HG03442 (cell line): Measurements from ENCODE around the gene KIDINS220.

Experiments
- ATAC-seq: cut with Tn5 transposase; IDR thresholded peaks from one replicate; pipeline ENCODE4 v1.9.1; 2021; ENCODE audit warnings: mild to moderate bottlenecking, moderate library complexity; ENCODE audit not compliant: unreplicated experiment

The KIDINS220 gene

GRCh38 chr2:8836971-8837794 lies at the start of gene KIDINS220:
KIDINS220 (minus strand) TSS chr2:8837613; CDS start chr2:8827093, 10,520 bp downstream.
- ATAC-seq = peak; percentile 84

GRCh38 chr2:8886876-8887275 lies 49.5 kb upstream of the KIDINS220 start:
- no peak for ATAC-seq

DNA sequence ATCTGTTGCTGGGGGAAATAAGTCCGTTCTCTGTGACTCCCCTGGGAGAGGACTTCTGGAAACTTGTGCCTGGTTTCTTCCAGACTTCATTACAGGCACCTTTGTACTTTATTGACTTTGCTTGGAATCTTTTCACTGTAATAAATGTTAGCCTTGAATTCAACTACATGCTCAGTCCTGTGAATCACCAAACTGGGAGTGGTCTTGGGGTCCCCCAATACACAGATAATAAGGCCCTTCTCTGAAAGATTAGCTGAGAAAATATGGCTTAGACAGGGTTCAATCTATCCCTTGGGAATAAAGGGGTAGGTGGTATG lies 48.7 kb upstream of the KIDINS220 start:
- no peak for ATAC-seq

- no peak for ATAC-seq
Measured at GRCh38 chr2:8885449-8886201, 48.2 kb upstream of the KIDINS220 start.

- no peak for ATAC-seq
Measured at GRCh38 chr2:8884812-8885211, 47.4 kb upstream of the KIDINS220 start.

DNA sequence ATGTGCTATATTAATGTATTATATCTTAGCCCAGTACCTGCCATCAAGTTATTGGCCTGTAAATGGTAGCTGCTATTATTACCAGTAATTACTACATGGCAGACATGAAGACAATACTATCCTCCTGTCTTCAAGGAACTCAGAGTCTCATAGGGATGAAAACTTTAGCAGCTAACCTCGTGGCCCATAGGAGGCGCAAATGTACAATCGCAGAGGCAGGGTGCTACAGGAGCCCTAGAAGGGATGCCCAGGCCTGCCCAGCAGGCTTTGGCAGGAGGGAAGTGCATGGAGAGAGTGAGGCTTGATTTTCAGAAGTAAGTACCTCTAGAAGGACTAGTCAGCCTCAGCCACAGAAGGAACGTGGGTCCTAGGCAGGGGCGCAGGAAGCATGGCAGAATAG lies 44.7 kb upstream of the KIDINS220 start:
- ATAC-seq = no peak

- no peak for ATAC-seq
Measured at GRCh38 chr2:8877894-8878293, 40.5 kb upstream of the KIDINS220 start.

- no peak for ATAC-seq
Measured at GRCh38 chr2:8877332-8877731, 39.9 kb upstream of the KIDINS220 start.

DNA sequence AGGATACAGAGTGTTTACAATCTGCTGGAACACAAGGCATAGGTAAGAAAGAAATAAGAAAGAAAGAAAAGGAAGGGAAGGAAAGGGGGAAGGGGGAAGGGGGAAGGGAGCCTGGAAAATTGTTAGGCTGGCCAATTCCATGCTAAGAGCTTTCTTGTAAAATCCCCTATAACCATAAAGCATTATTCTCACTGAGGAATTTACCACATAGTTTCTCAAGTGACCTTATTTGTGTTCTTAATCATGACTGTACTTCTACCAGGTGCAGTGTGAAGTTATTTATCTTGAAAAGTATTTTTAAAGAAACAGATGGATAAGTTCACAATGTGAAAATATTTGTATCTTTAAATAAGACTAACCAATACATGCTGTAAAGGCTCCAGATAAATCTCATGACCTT lies 39.2 kb upstream of the KIDINS220 start:
- no peak for ATAC-seq

DNA sequence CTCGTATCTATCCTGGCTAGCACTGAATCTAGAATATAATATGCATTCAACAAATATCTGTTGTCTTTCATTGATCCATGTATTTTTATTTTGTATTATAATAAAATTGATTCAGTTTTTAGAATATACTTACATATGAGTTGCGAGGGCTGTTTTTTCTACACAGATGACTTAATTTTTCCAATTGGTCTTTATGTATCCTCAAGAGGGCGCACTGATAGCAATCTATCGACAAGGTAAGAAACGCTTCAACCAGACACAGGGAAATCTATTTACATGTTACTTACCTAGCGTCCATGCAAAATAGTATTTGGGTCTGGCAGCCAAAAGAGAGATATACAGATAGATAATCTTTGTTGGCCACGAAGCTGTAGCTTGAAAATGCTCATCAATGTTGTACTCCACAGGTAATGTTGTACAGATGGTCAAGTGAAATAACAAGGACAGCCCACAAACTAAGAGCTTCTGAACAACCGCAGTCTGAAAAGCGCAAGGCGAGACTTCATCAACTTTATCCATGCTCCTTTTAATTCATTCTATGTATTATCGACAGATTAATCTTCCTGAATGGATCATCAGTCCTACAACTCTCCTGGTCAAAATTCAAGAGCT lies 35.5 kb upstream of the KIDINS220 start:
- no peak for ATAC-seq

DNA sequence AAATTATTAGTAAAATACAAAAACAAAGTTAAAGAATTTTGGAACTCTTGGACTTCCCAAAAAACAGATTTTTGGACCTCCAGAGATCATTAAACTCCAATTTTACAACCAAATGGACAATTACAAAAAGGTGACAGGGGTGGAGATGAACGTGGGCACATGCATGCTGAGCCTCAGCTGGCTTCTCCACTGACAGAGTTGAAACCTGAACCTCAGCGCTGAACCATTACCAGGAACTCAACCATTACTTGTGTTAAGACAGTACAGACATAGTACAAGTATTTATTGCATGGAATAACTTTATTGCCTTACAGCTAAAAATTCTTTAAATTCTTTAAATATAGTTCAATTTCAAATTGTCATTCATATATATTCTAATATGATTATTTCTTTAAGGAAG lies 33.0 kb upstream of the KIDINS220 start:
- ATAC-seq = no peak

DNA sequence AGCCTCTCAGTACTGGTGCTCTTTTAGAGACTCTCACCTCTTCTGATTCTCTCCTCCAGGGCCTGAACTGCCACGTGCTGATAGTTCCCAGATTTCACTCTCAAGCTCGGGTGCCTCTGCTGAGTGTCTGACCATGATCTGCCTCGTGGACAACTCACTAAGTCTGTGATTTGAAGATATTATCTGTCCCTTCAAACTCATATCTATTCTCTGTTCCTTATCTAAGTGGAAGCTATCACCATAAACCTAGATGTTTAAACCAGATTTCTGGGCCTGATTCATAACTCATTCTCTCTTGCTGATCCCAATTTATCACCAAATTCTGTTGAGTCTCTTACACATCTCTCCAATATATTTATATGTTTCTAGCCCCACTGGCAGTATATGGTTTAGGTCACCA lies 29.9 kb upstream of the KIDINS220 start:
- no peak for ATAC-seq

DNA sequence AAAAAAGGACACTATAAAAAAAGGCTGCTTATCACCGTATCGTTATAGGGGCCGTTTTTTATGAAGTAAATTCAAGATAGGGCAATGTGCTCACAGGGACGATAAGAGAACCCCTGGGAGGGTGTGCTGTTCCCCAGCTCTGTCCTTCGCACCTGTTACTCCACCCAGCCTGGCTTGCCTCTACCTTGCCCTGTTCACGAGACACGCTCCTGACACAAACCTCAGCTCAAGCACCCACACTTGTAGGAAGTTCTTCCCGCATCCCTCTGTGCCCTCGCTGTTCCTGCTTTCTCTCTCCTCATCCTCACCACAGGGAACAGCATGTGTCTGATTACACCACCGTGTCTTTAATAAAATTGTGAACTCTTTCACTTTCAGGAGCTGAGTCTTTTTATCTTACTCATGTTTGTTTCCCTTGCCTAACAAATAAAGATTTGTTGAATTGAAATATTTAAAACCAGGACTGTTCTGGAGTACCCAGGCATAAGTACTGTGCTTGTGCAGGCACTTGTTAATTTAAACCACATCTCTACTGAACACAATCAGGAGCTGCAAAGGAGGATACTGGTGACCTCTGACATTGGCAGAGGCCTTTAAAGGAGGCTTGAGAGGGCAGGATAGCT lies 26.0 kb upstream of the KIDINS220 start:
- ATAC-seq = no peak

DNA sequence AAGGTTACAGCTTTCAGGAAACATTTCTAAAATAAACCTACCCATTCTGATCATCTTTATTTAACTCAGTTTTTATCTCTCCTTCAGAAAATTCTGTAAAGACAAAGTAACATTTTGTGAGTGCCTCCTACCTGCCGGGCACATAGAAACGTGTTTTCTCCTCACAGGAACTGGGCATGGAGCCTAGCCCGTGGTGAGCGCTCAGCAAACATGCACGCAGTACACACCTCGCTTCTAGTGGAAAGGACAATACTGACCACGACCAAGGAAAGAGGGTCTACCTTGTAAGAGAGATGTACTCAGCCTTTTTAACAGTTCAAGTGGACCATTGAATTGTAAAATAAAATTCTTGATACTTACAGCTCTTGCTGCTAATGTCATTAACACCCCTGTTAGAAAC lies 24.8 kb upstream of the KIDINS220 start:
- no peak for ATAC-seq

DNA sequence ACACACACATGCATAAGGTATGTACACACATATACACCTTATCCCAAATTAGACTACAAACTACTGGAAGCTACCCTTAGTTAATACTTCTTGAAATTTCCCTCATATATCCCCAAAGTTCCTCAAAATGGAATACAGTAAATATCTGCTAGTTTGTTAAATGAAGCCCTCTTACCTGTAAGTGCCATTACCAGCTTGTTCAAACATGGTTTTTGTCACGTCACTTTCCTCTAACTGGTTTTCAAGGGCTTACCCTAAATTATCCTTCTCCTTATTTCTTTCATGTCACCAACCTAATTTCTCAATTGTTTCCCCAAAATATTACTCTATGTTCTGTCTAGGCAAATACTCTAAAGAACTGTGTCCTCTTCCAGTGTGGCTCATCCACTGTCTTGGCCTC lies 24.4 kb upstream of the KIDINS220 start:
- no peak for ATAC-seq

GRCh38 chr2:8860239-8860638 lies 22.8 kb upstream of the KIDINS220 start:
- ATAC-seq = no peak

DNA sequence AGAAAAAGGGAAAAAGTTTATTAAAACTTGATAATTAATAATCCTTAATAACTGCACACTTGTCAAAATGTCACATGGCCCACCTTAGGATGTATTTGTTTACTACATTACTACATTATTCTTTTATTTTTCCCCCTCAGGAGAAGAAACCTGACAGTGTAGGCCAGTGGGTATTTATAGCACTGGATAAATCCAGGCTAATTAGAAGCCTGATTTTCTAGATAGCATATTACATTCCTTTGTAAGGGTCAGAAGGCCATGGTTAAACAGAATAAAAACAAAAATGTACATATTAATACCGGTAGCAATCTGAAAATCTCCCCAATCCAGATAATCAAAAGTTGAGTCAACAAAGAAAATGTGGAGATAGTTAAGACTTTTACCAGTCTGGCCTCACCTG lies 21.5 kb upstream of the KIDINS220 start:
- ATAC-seq = no peak

DNA sequence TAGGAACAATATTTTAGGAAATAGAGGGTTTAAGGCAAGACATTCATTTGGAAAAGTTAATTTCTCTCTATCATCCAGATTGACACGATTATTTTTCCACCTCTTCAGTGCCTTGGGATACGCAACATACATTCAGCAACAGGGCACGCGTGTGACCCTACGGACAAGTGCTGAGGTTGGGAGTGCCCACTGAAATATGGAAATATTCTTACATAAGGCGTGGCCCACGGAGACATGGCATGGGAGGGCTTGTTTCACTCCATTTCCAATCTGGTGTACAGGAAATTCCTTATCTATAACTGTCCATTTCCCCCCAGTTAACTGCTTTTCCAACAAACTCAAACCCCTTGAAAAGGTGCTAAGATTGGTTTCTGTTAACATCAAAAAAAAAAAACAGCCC lies 20.9 kb upstream of the KIDINS220 start:
- no peak for ATAC-seq

GRCh38 chr2:8857709-8858108 lies 20.3 kb upstream of the KIDINS220 start:
- ATAC-seq = no peak

DNA sequence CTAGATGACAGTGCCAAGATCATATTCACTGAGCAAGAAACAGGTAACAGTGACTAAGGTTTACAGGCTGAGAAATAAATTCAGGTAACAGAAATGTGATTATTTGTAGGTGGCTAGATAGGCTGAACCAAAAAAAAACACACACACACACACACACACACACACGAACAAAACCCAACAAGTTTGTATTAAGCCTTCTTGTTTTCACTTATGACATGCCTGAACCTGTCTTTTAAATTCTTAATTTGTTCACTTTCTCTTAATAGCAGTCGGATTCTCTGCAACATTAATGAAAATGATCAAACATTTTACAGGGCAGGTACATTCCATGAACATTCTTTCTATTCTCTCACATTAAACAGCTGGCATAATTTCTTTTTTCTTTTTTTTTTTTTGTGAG lies 18.8 kb upstream of the KIDINS220 start:
- ATAC-seq = no peak

- no peak for ATAC-seq
Measured at GRCh38 chr2:8855010-8855409, 17.6 kb upstream of the KIDINS220 start.

GRCh38 chr2:8853426-8853825 lies 16.0 kb upstream of the KIDINS220 start:
- ATAC-seq = no peak
